H9 (cell line): ENCODE measurements around the gene CADM4. TPM values are rescaled to one million over a fixed set of nuclear protein-coding genes. Genes with fewer than 3 reads are reported as not detected.
A peak's percentile ranks its signal among the peaks of the same experiment; 100 is the strongest.

Experiments
- DNase-seq: peaks from one replicate; pipeline ENCODE4 v3.0.0-alpha.2; 2017
- H2AFZ ChIP-seq: one replicate; pipeline ENCODE4 v1.6.1; 2013; ENCODE audit warnings: mild to moderate bottlenecking, low read length, control low read depth, moderate library complexity
- H2AK5ac ChIP-seq: 2 replicates; pipeline ENCODE4 v1.6.1; 2013; ENCODE audit warnings: low read length, control low read depth, mixed read lengths; ENCODE audit not compliant: insufficient read length
- H2BK120ac ChIP-seq: one replicate; pipeline ENCODE4 v1.6.1; 2013; ENCODE audit warnings: low read depth, mild to moderate bottlenecking, low read length, control low read depth, inconsistent platforms; ENCODE audit not compliant: poor library complexity, severe bottlenecking
- H2BK12ac ChIP-seq: 2 replicates; pipeline ENCODE4 v1.6.1; 2013; ENCODE audit warnings: low read length, control low read depth, mixed read lengths, low read depth; ENCODE audit not compliant: insufficient read length
- H2BK15ac ChIP-seq: 2 replicates; pipeline ENCODE4 v1.6.1; 2013; ENCODE audit warnings: low read depth, low read length, control low read depth
- H2BK20ac ChIP-seq: one replicate; pipeline ENCODE4 v1.6.1; 2013; ENCODE audit warnings: low read depth, mild to moderate bottlenecking, low read length, control low read depth, inconsistent platforms; ENCODE audit not compliant: poor library complexity, severe bottlenecking
- H2BK5ac ChIP-seq: 2 replicates; pipeline ENCODE4 v1.6.1; 2013; ENCODE audit warnings: low read length, control low read depth, mixed read lengths; ENCODE audit not compliant: insufficient read length
- H3K14ac ChIP-seq: 2 replicates; pipeline ENCODE4 v1.6.1; 2013; ENCODE audit warnings: low read length, control low read depth; ENCODE audit not compliant: insufficient read depth
- H3K18ac ChIP-seq: 2 replicates; pipeline ENCODE4 v1.6.1; 2013; ENCODE audit warnings: low read depth, mild to moderate bottlenecking, mixed read lengths, low read length, control low read depth; ENCODE audit not compliant: insufficient read length
- H3K23ac ChIP-seq: 2 replicates; pipeline ENCODE4 v1.6.1; 2013; ENCODE audit warnings: low read length, control low read depth, mixed read lengths, low read depth; ENCODE audit not compliant: insufficient read length
- H3K23me2 ChIP-seq: 2 replicates; pipeline ENCODE4 v1.6.1; 2013; ENCODE audit warnings: low read depth, mild to moderate bottlenecking, mixed read lengths, low read length, control low read depth; ENCODE audit not compliant: insufficient read length, poor library complexity, severe bottlenecking
- H3K27ac ChIP-seq: 2 replicates; pipeline ENCODE4 v1.5.1; 2013; ENCODE audit warnings: low read length, control low read depth, mixed read lengths, low read depth; ENCODE audit not compliant: insufficient read length
- H3K27me3 ChIP-seq: 2 replicates; pipeline ENCODE4 v1.6.1; 2013; ENCODE audit warnings: low read length, control low read depth, inconsistent platforms; ENCODE audit not compliant: insufficient read depth
- H3K4ac ChIP-seq: 2 replicates; pipeline ENCODE4 v1.6.1; 2013; ENCODE audit warnings: low read depth, mild to moderate bottlenecking, control low read depth, inconsistent platforms, low read length, moderate library complexity
- H3K4me1 ChIP-seq: 2 replicates; pipeline ENCODE4 v1.6.1; 2013; ENCODE audit warnings: low read length, control low read depth, inconsistent platforms; ENCODE audit not compliant: insufficient read depth
- H3K4me2 ChIP-seq: 2 replicates; pipeline ENCODE4 v1.6.1; 2013; ENCODE audit warnings: low read length, control low read depth, mixed read lengths; ENCODE audit not compliant: insufficient read length, insufficient read depth
- H3K56ac ChIP-seq: 2 replicates; pipeline ENCODE4 v1.6.1; 2013; ENCODE audit warnings: low read depth, mild to moderate bottlenecking, mixed read lengths, low read length, control low read depth; ENCODE audit not compliant: insufficient read length
- H3K79me1 ChIP-seq: 2 replicates; pipeline ENCODE4 v1.6.1; 2013; ENCODE audit warnings: low read depth, mild to moderate bottlenecking, moderate library complexity, low read length, control low read depth, inconsistent platforms; ENCODE audit not compliant: insufficient read depth, poor library complexity, severe bottlenecking
- H3K79me2 ChIP-seq: 2 replicates; pipeline ENCODE4 v1.6.1; 2013; ENCODE audit warnings: low read length, control low read depth, inconsistent platforms; ENCODE audit not compliant: insufficient read depth
- H3K9ac ChIP-seq: 2 replicates; pipeline ENCODE4 v1.6.1; 2013; ENCODE audit warnings: low read length, control low read depth, mixed read lengths; ENCODE audit not compliant: insufficient read length; ENCODE audit errors: extremely low read depth
- H3K9me3 ChIP-seq: one replicate; pipeline ENCODE4 v1.6.1; 2013; ENCODE audit warnings: low read depth, low read length, inconsistent platforms; ENCODE audit not compliant: control insufficient read depth
- H3T11ph ChIP-seq: one replicate; pipeline ENCODE4 v1.6.1; 2013; ENCODE audit warnings: mild to moderate bottlenecking, low read length, control low read depth, inconsistent platforms
- H4K20me1 ChIP-seq: one replicate; pipeline ENCODE4 v1.6.1; 2013; ENCODE audit not compliant: control insufficient read depth, insufficient read length, insufficient read depth
- H4K5ac ChIP-seq: 2 replicates; pipeline ENCODE4 v1.6.1; 2013; ENCODE audit warnings: low read depth, mild to moderate bottlenecking, mixed read lengths, low read length, control low read depth; ENCODE audit not compliant: insufficient read length
- H4K8ac ChIP-seq: replicated peaks from 2 replicates; pipeline ENCODE4 v1.6.1; 2013; ENCODE audit warnings: low read length, control low read depth, mixed read lengths, low read depth; ENCODE audit not compliant: insufficient read length
- H4K91ac ChIP-seq: 2 replicates; pipeline ENCODE4 v1.6.1; 2013; ENCODE audit warnings: low read depth, mild to moderate bottlenecking, moderate library complexity, mixed read lengths, low read length, control low read depth; ENCODE audit not compliant: insufficient read length
- H3K27ac Mint-ChIP-seq, 3 experiments: 2 replicates in 2 of 3; 3 replicates in 1 of 3; pipeline ENCODE4 v1.8.0; 2020 to 2021; ENCODE audit warnings: mixed read lengths in 3 of 3, mild to moderate bottlenecking in 1 of 3, moderate library complexity in 1 of 3
- H3K27me3 Mint-ChIP-seq: 2 replicates; pipeline ENCODE4 v1.8.0; 2021; ENCODE audit warnings: low read depth, mild to moderate bottlenecking, moderate library complexity, mixed read lengths
- H3K36me3 Mint-ChIP-seq, 3 experiments: 2 replicates in 2 of 3; 3 replicates in 1 of 3; pipeline ENCODE4 v1.8.0; 2020 to 2021; ENCODE audit warnings: low read depth in 3 of 3, mixed read lengths in 3 of 3; ENCODE audit not compliant: insufficient read depth in 1 of 3
- H3K4me1 Mint-ChIP-seq, 2 experiments: 2 replicates each; pipeline ENCODE4 v1.8.0; 2020; ENCODE audit warnings: mixed read lengths in 2 of 2
- H3K4me3 Mint-ChIP-seq, 2 experiments: 2 replicates in 1 of 2; 3 replicates in 1 of 2; pipeline ENCODE4 v1.8.0; 2020 to 2021; ENCODE audit warnings: mild to moderate bottlenecking in 2 of 2, mixed read lengths in 2 of 2, moderate library complexity in 1 of 2
- H3K9me3 Mint-ChIP-seq, 2 experiments: 2 replicates in 1 of 2; 3 replicates in 1 of 2; pipeline ENCODE4 v1.8.0; 2020; ENCODE audit warnings: mild to moderate bottlenecking in 2 of 2, mixed read lengths in 2 of 2, moderate library complexity in 1 of 2
- WGBS: extraction: QIAGEN DNeasy Blood & Tissue Kit; methylation state at CpG from one replicate; pipeline ENCODE4 v1.1.7; 2013; ENCODE audit warnings: missing lambda C conversion rate, low lambda C conversion rate, mixed read lengths; ENCODE audit not compliant: insufficient read length; ENCODE audit errors: extremely low coverage; 5-methylcytosine and 5-hydroxymethylcytosine counted together
- total RNA-seq: library from RNA; stranded (reverse); gene quantifications from 2 replicates; pipeline ENCODE4 v1.2.1, GENCODE V29; 2021
- TF ChIP-seq, protein P1 (sequence below): fragments of 200-600 bp; sonication (generic); conservative IDR thresholded peaks from 3 replicates; pipeline ENCODE4 v1.8.0; 2021; ENCODE audit warnings: antibody characterized with exemption, mild to moderate bottlenecking

CADM4 gene
- total RNA-seq, 1 experiment from 2014 or later, result 10.2 TPM

DNA sequence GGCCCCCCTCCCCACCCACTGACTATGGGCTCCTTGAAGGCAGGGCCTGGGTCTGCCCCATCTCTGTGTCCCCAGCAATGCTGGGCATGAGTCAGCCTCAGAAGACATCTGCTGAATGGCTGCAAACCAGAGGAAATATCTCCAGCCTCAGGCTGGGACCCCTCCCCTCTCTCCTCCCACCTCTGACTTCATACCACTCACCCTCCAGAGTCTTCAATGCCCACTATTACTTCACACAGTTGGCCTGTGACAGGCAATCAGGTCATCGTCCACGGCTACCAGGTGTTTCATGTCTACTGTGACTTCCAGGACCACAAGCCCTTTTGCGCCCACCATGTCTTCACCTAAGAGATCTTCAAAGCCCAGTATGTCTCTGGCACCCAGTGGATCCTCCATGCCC is 27.9 kb downstream of the CADM4 start, which contains the start of gene SRRM5:
SRRM5 (plus strand) TSS at position 301 of the 400 bp plus-strand sequence; CDS start at position 335, 34 bp downstream.
- H4K20me1 ChIP-seq, result no peaks in the 10 kb centered on the region
- Mint-ChIP-seq H3K27ac (peak within 1 kb of the TSS in 2 of 3 experiments; percentile 36 to 89; a peak in 3 of 7 replicates), H3K9me3 (peaks cover 3% of the 10 kb centered on the region in 2 experiments; a peak in 4 of 5 replicates), H3K27me3 (no peaks in the 10 kb centered on the region; the same call in 1 of the 2 replicates), H3K36me3 (peaks cover 33 to 44% (median 42%) of the 10 kb centered on the region in 3 experiments), H3K4me1 (peaks cover 7 to 8% of the 10 kb centered on the region in 2 experiments), H3K4me3 (peak within 1 kb of the TSS in 1 of 2 experiments; percentile 10; a peak in 1 of 5 replicates)
- no peak within 1 kb of the TSS for H2AK5ac ChIP-seq
- no peak within 1 kb of the TSS for H2BK15ac ChIP-seq
- no peak within 1 kb of the TSS for H3K4me2 ChIP-seq
- no peak within 1 kb of the TSS; the same call in 1 of the 2 replicates for H3K14ac ChIP-seq
- TF ChIP-seq, protein P1, sequence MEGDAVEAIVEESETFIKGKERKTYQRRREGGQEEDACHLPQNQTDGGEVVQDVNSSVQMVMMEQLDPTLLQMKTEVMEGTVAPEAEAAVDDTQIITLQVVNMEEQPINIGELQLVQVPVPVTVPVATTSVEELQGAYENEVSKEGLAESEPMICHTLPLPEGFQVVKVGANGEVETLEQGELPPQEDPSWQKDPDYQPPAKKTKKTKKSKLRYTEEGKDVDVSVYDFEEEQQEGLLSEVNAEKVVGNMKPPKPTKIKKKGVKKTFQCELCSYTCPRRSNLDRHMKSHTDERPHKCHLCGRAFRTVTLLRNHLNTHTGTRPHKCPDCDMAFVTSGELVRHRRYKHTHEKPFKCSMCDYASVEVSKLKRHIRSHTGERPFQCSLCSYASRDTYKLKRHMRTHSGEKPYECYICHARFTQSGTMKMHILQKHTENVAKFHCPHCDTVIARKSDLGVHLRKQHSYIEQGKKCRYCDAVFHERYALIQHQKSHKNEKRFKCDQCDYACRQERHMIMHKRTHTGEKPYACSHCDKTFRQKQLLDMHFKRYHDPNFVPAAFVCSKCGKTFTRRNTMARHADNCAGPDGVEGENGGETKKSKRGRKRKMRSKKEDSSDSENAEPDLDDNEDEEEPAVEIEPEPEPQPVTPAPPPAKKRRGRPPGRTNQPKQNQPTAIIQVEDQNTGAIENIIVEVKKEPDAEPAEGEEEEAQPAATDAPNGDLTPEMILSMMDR, result no peak
- H2AFZ ChIP-seq, result no peak within 1 kb of the TSS
- no peak within 1 kb of the TSS for H2BK120ac ChIP-seq
- no peak for DNase-seq
- no peak within 1 kb of the TSS for H2BK20ac ChIP-seq
- H2BK12ac ChIP-seq, result no peak within 1 kb of the TSS
- H3K23ac ChIP-seq, result no peak within 1 kb of the TSS
- no peaks in the 10 kb centered on the region for H3K79me2 ChIP-seq
- H3K9me3 ChIP-seq, result no peaks in the 10 kb centered on the region
- no peak within 1 kb of the TSS for H3K18ac ChIP-seq
- H3K27ac ChIP-seq, result no peak within 1 kb of the TSS
- no peaks in the 10 kb centered on the region for H3K27me3 ChIP-seq
- H4K91ac ChIP-seq, result no peak within 1 kb of the TSS
- no peak within 1 kb of the TSS for H2BK5ac ChIP-seq
- no peak within 1 kb of the TSS for H4K5ac ChIP-seq
- no peak within 1 kb of the TSS for H3K56ac ChIP-seq
- H3K23me2 ChIP-seq, result no peaks in the 10 kb centered on the region
- no peaks in the 10 kb centered on the region for H3K79me1 ChIP-seq
- no CpG with 5 or more reads among the region's 3 CpGs for WGBS
- no peak within 1 kb of the TSS for H4K8ac ChIP-seq
- H3K9ac ChIP-seq, result no peak within 1 kb of the TSS
- no peak within 1 kb of the TSS for H3T11ph ChIP-seq
- H3K4ac ChIP-seq, result no peak within 1 kb of the TSS
- no peaks in the 10 kb centered on the region for H3K4me1 ChIP-seq
